ENCODE measurements around the gene CERS6. TPM values are rescaled to one million over a fixed set of nuclear protein-coding genes. Genes with fewer than 3 reads are reported as not detected.

Gene CERS6
- total RNA-seq, 4 donors from 2014 or later = 42.3 to 62.1 (median 50.6) TPM

- Histone ChIP-seq H3K36me3 (peaks cover 0 to 4% (median 0%) of the 10 kb centered on the region in 4 donors), H3K9me3 (no peaks in the 10 kb centered on the region), H3K27ac (no peak overlapping the region), H3K27me3 (no peaks in the 10 kb centered on the region), H3K4me1 (no peaks in the 10 kb centered on the region), H3K4me3 (no peak overlapping the region)
- in situ Hi-C loops (cut with MboI; ENCODE audit: low pct_ligation_motif_present in 1 of 4, low pct_unique_long_range_greater_than_20kb in 1 of 4, low sequenced_read_pairs in 3 of 4) = no loop called here
- intact Hi-C loops (cut with DNase I; ENCODE audit: low total_unique reads) = no loop called here
- TF ChIP-seq POLR2AphosphoS5 (IDR thresholded peaks at IDR 0.05) = no peak
- TF ChIP-seq EP300 (IDR thresholded peaks at IDR 0.05; ENCODE audit: low read depth) = no peak
- TF ChIP-seq, protein P1, sequence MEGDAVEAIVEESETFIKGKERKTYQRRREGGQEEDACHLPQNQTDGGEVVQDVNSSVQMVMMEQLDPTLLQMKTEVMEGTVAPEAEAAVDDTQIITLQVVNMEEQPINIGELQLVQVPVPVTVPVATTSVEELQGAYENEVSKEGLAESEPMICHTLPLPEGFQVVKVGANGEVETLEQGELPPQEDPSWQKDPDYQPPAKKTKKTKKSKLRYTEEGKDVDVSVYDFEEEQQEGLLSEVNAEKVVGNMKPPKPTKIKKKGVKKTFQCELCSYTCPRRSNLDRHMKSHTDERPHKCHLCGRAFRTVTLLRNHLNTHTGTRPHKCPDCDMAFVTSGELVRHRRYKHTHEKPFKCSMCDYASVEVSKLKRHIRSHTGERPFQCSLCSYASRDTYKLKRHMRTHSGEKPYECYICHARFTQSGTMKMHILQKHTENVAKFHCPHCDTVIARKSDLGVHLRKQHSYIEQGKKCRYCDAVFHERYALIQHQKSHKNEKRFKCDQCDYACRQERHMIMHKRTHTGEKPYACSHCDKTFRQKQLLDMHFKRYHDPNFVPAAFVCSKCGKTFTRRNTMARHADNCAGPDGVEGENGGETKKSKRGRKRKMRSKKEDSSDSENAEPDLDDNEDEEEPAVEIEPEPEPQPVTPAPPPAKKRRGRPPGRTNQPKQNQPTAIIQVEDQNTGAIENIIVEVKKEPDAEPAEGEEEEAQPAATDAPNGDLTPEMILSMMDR (IDR thresholded peaks at IDR 0.05) = no peak
- no peak for TF ChIP-seq POLR2A (IDR thresholded peaks at IDR 0.05)
- DNase-seq = no peak
These were observed 353.5 kb downstream of the CERS6 start for GRCh38 chr2:168809537-168809936.

DNA sequence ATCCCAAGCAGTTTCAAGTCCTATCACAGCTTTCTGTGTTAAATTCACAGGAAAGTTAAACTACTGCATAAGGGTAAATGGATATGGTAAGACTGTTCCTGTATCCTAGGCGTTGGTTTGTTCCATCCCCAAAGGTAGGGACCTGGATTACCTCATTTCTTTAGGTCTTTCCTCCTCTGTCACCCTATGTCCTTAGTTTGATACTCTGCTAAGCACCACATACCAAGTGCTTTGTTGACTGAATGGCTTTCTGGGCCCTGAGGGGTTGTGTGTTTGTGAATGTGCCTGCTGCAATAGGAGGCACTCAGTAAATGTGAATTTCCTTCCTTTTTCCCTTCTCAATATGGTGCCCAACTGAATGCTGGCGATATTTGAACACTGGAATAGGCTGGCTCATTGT, 354.2 kb downstream of the CERS6 start:
- DNase-seq = no peak
- Histone ChIP-seq H3K27ac (no peak overlapping the region), H3K4me3 (no peak overlapping the region), H3K9me3 (no peaks in the 10 kb centered on the region), H3K36me3 (peaks cover 0 to 4% (median 0%) of the 10 kb centered on the region in 4 donors), H3K4me1 (no peaks in the 10 kb centered on the region), H3K27me3 (no peaks in the 10 kb centered on the region)
- TF ChIP-seq EP300 (IDR thresholded peaks at IDR 0.05; ENCODE audit: low read depth) (no peak), POLR2AphosphoS5 (IDR thresholded peaks at IDR 0.05) (no peak), POLR2A (IDR thresholded peaks at IDR 0.05) (no peak)
- TF ChIP-seq, protein P1 (IDR thresholded peaks at IDR 0.05) = no peak
- in situ Hi-C loops (cut with MboI; ENCODE audit: low pct_ligation_motif_present in 1 of 4, low pct_unique_long_range_greater_than_20kb in 1 of 4, low sequenced_read_pairs in 3 of 4) = no loop called here
- 85 to 94% methylated on average over 2 of the region's 2 CpGs for WGBS, 2 donors (ENCODE audit: low coverage in 1 of 2)
- intact Hi-C loops (cut with DNase I; ENCODE audit: low total_unique reads) = no loop called here

GRCh38 chr2:168811696-168812095, 355.6 kb downstream of the CERS6 start:
- intact Hi-C loops (cut with DNase I; ENCODE audit: low total_unique reads) = no loop called here
- no peaks in the 10 kb centered on the region for H3K4me1 ChIP-seq
- H3K27me3 ChIP-seq = no peaks in the 10 kb centered on the region
- H3K36me3 ChIP-seq = peaks cover 0 to 4% (median 0%) of the 10 kb centered on the region in 4 donors
- WGBS, 2 donors (ENCODE audit: low coverage in 1 of 2) = 30 to 42% methylated on average over 3 of the region's 3 CpGs
- H3K4me3 ChIP-seq = no peak overlapping the region
- H3K9me3 ChIP-seq = no peaks in the 10 kb centered on the region
- in situ Hi-C loops (cut with MboI; ENCODE audit: low pct_ligation_motif_present in 1 of 4, low pct_unique_long_range_greater_than_20kb in 1 of 4, low sequenced_read_pairs in 3 of 4) = no loop called here
- no peak for DNase-seq
- TF ChIP-seq EP300 (IDR thresholded peaks at IDR 0.05; ENCODE audit: low read depth) = no peak
- TF ChIP-seq, protein P1 (IDR thresholded peaks at IDR 0.05) = no peak
- no peak for TF ChIP-seq POLR2AphosphoS5 (IDR thresholded peaks at IDR 0.05)
- TF ChIP-seq POLR2A (IDR thresholded peaks at IDR 0.05) = no peak
- no peak overlapping the region for H3K27ac ChIP-seq

- DNase-seq = no peak
- TF ChIP-seq POLR2AphosphoS5 (IDR thresholded peaks at IDR 0.05) (no peak), POLR2A (IDR thresholded peaks at IDR 0.05) (no peak), EP300 (IDR thresholded peaks at IDR 0.05; ENCODE audit: low read depth) (no peak)
- TF ChIP-seq, protein P1 (IDR thresholded peaks at IDR 0.05) = no peak
- WGBS, 2 donors (ENCODE audit: low coverage in 1 of 2) = 78 to 100% methylated on average over 1 to 2 of the region's 2 CpGs
- peaks cover 0 to 4% (median 0%) of the 10 kb centered on the region in 4 donors for H3K36me3 ChIP-seq
- in situ Hi-C loops (cut with MboI; ENCODE audit: low pct_ligation_motif_present in 1 of 4, low pct_unique_long_range_greater_than_20kb in 1 of 4, low sequenced_read_pairs in 3 of 4) = no loop called here
- no peaks in the 10 kb centered on the region for H3K4me1 ChIP-seq
- intact Hi-C loops (cut with DNase I; ENCODE audit: low total_unique reads) = no loop called here
- H3K4me3 ChIP-seq = no peak overlapping the region
- H3K9me3 ChIP-seq = no peaks in the 10 kb centered on the region
- no peaks in the 10 kb centered on the region for H3K27me3 ChIP-seq
- H3K27ac ChIP-seq = no peak overlapping the region
These were observed 358.0 kb downstream of the CERS6 start for GRCh38 chr2:168814046-168814445.

All from transverse colon (tissue), 4 donors.